ENCODE data around the gene BPIFA3. TPM values are rescaled to one million over a fixed set of nuclear protein-coding genes. Genes with fewer than 3 reads are reported as not detected.

The BPIFA3 gene
- total and polyA plus RNA-seq, 2 of the 8 experiments (the other 6 are each of a cell fraction or from before 2014, with no cell fraction given), result not detected

- no peaks in the 10 kb centered on the region for H3K4me1 ChIP-seq (replicated peaks in 1 of 4; ENCODE audit: control insufficient read depth in 3 of 4, insufficient read depth in 4 of 4, low read length in 3 of 4)
- POLR2A ChIA-PET (ENCODE audit: partially characterized antibody), result interaction anchor here (1.1 kb wide), 1 partner anchor 9 kb away, joined by 5 read pairs; no protein-coding TSS in a partner anchor
- H3K18ac ChIP-seq (ENCODE audit: extremely low read depth, low read length), result no peak overlapping the region
- no peak overlapping the region for H4K5ac ChIP-seq (ENCODE audit: insufficient read length, low read depth, low read length)
- DNase-seq (ENCODE audit: low read depth in 1 of 2, low spot score in 2 of 2), result no peak
- no peak overlapping the region for H3K4me3 ChIP-seq (ENCODE audit: extremely low read depth in 1 of 4, insufficient read depth in 2 of 4, low read depth in 3 of 4, low read length in 4 of 4)
- no peak overlapping the region for H2BK15ac ChIP-seq (ENCODE audit: low read length)
- 0 out of 7 replicates have a peak, but pooled peaks cover 0 to 2% (median 0%) of the 10 kb centered on the region in 4 experiments for H3K27me3 ChIP-seq (replicated peaks in 1 of 4; ENCODE audit: control insufficient read depth in 3 of 4, extremely low read depth in 1 of 4, insufficient read depth in 3 of 4, low read length in 3 of 4)
- H2BK5ac ChIP-seq (ENCODE audit: low read depth, low read length), result no peak overlapping the region
- H3K14ac ChIP-seq (ENCODE audit: insufficient read length), result no peak overlapping the region
- H3K79me1 ChIP-seq (ENCODE audit: low read depth, low read length), result no peaks in the 10 kb centered on the region
- H3K9me3 ChIP-seq (ENCODE audit: insufficient read depth in 2 of 2, low read depth in 1 of 2, low read length in 1 of 2), result no peaks in the 10 kb centered on the region
- no peak for FAIRE-seq
- H3K23ac ChIP-seq (ENCODE audit: insufficient read length), result no peak overlapping the region
- no peak overlapping the region for H3K9ac ChIP-seq (replicated peaks in 1 of 4; ENCODE audit: extremely low read depth in 1 of 4, low read depth in 3 of 4, low read length in 3 of 4)
- WGBS, 2 experiments (ENCODE audit: extremely low coverage in 1 of 2, insufficient coverage in 1 of 2, insufficient read length in 1 of 2, insufficient replicate concordance in 2 of 2, low coverage in 1 of 2, low lambda C conversion rate in 2 of 2, missing lambda C conversion rate in 1 of 2), result 82% methylated on average over 9 of the region's 9 CpGs; no CpG with 5 or more reads in 1 of the 2 experiments
- no peaks in the 10 kb centered on the region for H4K20me1 ChIP-seq (replicated peaks in 1 of 2; ENCODE audit: control insufficient read depth in 1 of 2, insufficient read depth in 2 of 2, low read length in 2 of 2)
- H3K36me3 ChIP-seq (ENCODE audit: control insufficient read depth in 2 of 4, insufficient read depth in 4 of 4, low read length in 3 of 4), result no peaks in the 10 kb centered on the region
- H3K27ac ChIP-seq (ENCODE audit: low read depth, low read length), result no peak overlapping the region
- no peak overlapping the region for H2BK12ac ChIP-seq (ENCODE audit: low read depth, low read length)
- no peak overlapping the region for H3K56ac ChIP-seq (replicated peaks; ENCODE audit: insufficient read length, low read depth, low read length)
- TF ChIP-seq SIX5 (IDR thresholded peaks at IDR 0.05; ENCODE audit: low read depth, low read length), result no peak
- no peak for TF ChIP-seq POLR2A (IDR thresholded peaks at IDR 0.05; ENCODE audit: control extremely low read depth in 1 of 2, low read depth in 2 of 2, low read length in 2 of 2)
- TF ChIP-seq BCL11A (IDR thresholded peaks at IDR 0.05; ENCODE audit: low read depth in 2 of 2, low read length in 2 of 2), result no peak
- no peak for TF ChIP-seq TBP (IDR thresholded peaks at IDR 0.05; ENCODE audit: low read depth, low read length)
- no peak for TF ChIP-seq SAP30 (IDR thresholded peaks at IDR 0.05; ENCODE audit: insufficient read depth, insufficient replicate concordance, low read length)
- TF ChIP-seq SRF (IDR thresholded peaks at IDR 0.05; ENCODE audit: low read depth, low read length), result no peak
- no peak for TF ChIP-seq POU5F1 (IDR thresholded peaks at IDR 0.05; ENCODE audit: low read depth, low read length)
- no peak for TF ChIP-seq CHD1 (IDR thresholded peaks at IDR 0.05; ENCODE audit: low read depth, low read length)
- TF ChIP-seq NANOG (IDR thresholded peaks at IDR 0.05; ENCODE audit: insufficient read depth, low read depth, low read length, poor library complexity, severe bottlenecking), result no peak
- TF ChIP-seq HDAC6 (IDR thresholded peaks at IDR 0.05; ENCODE audit: low read depth, low read length), result no peak
- no peak for TF ChIP-seq NRF1 (IDR thresholded peaks at IDR 0.05; ENCODE audit: low read depth, low read length)
- TF ChIP-seq SP2 (IDR thresholded peaks at IDR 0.05; ENCODE audit: low read length), result no peak
- TF ChIP-seq TCF12 (IDR thresholded peaks at IDR 0.05; ENCODE audit: low read depth, low read length), result no peak
- TF ChIP-seq PHF8 (conservative IDR thresholded peaks at IDR 0.05; ENCODE audit: low read depth, low read length), result no peak
- H3K4ac ChIP-seq (replicated peaks; ENCODE audit: insufficient read length, low read depth, low read length), result no peak overlapping the region
- H2BK20ac ChIP-seq (ENCODE audit: low read length), result no peak overlapping the region
- no peak overlapping the region for H3K4me2 ChIP-seq (ENCODE audit: insufficient read depth in 1 of 2, low read depth in 2 of 2, low read length in 2 of 2)
- H3K23me2 ChIP-seq (ENCODE audit: low read depth, low read length), result no peaks in the 10 kb centered on the region
- no peak overlapping the region for H2BK120ac ChIP-seq (replicated peaks; ENCODE audit: low read depth, low read length)
- no peak overlapping the region for H4K8ac ChIP-seq (ENCODE audit: extremely low read depth, insufficient read depth, low read length)
- H4K91ac ChIP-seq (replicated peaks; ENCODE audit: insufficient read length, low read length), result no peak overlapping the region
- H2AK5ac ChIP-seq (ENCODE audit: low read depth, low read length), result no peak overlapping the region
- H3K79me2 ChIP-seq (ENCODE audit: control insufficient read depth in 1 of 2, insufficient read depth in 2 of 2, low read length in 2 of 2), result no peaks in the 10 kb centered on the region
- CTCF ChIA-PET (ENCODE audit: partially characterized antibody), result interaction anchor here (1.6 to 1.7 kb wide), 2 partner anchors 18 to 92 kb away, joined by 5 to 6 read pairs; no protein-coding TSS in a partner anchor
- no peak overlapping the region for H2AFZ ChIP-seq (ENCODE audit: low read length)
Observed at GRCh38 chr20:33188421-33188820, 28.7 kb upstream of the BPIFA3 start.

Measured in H1 (cell line).